ENCODE measurements around the gene HIPK4.

The HIPK4 gene

DNA sequence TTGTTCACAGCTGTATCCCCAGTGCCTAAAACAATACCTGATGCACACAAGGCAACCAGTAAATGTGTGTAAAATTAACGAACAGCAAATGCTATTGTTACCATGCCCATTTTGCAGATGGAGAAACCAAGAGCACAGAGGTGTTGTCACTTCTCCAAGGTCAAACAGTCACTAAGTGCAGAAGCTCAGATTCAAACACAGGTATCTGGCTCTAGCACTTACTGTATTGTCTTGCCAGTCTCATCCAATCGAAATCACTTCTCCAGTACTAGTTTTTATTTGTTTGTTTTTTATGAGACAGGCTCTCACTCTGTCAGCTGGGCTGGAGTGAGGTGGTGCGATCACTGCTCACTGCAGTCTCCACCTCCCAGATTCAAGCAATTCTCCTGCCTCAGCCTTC lies 27.8 kb downstream of the HIPK4 start:
- Histone ChIP-seq H2AFZ (ENCODE audit: low read length, unreplicated experiment) (no peak overlapping the region), H3K79me2 (ENCODE audit: control insufficient read depth, insufficient read depth, low read length, unreplicated experiment) (no peaks in the 10 kb centered on the region), H3K4me1 (ENCODE audit: control insufficient read depth, insufficient read depth, low read length, unreplicated experiment) (no peaks in the 10 kb centered on the region), H3K27ac (ENCODE audit: low read depth, low read length) (no peak overlapping the region), H3K27me3 (ENCODE audit: insufficient read depth, low read length) (no peaks in the 10 kb centered on the region), H3K4me3 (ENCODE audit: low read depth, low read length) (no peak overlapping the region), H3K36me3 (ENCODE audit: insufficient read depth, low read length) (no peaks in the 10 kb centered on the region)

GRCh38 chr19:40360708-40361241 lies 29.2 kb downstream of the HIPK4 start:
- H3K27ac ChIP-seq (ENCODE audit: low read depth, low read length), result no peak overlapping the region
- no peaks in the 10 kb centered on the region for H3K27me3 ChIP-seq (ENCODE audit: insufficient read depth, low read length)
- no peak overlapping the region for H3K4me3 ChIP-seq (ENCODE audit: low read depth, low read length)
- no peaks in the 10 kb centered on the region for H3K4me1 ChIP-seq (ENCODE audit: control insufficient read depth, insufficient read depth, low read length, unreplicated experiment)
- no peaks in the 10 kb centered on the region for H3K79me2 ChIP-seq (ENCODE audit: control insufficient read depth, insufficient read depth, low read length, unreplicated experiment)
- no peak overlapping the region for H2AFZ ChIP-seq (ENCODE audit: low read length, unreplicated experiment)
- H3K36me3 ChIP-seq (ENCODE audit: insufficient read depth, low read length), result no peaks in the 10 kb centered on the region

DNA sequence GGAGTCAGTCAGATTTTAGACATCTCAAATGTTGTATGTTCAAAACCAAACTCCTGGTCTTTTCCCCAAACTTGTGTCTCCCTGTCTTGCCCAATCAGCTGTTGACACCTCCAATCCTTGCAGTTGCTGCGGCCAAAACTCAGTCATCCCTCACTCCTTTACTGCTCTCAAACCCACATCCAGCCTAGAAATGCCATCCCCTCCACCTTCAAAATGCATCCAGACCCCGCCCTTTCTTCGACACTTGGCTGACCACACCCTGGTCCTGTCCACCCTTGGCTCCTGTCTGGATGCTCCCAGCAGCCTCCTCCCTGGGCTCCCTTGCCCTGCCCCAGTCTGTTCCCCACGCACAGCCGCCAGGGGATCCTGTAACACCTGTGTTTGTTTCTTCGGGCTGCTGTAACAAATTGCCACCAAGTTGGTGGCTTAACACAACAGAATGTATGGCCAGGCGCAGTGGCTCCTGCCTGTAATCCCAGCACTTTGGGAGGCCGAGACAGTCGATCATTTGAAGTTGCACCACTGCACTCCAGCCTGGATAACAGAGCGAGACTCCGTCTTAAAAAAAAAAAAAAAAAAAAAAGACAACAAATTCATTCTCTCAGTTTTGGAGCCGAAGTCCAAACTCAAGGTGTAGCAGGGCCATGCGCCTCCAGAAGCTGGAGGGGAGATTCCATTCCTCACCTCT lies 29.8 kb downstream of the HIPK4 start:
- no peak overlapping the region for H2AFZ ChIP-seq (ENCODE audit: low read length, unreplicated experiment)
- no peak overlapping the region for H3K27ac ChIP-seq (ENCODE audit: low read depth, low read length)
- no peaks in the 10 kb centered on the region for H3K4me1 ChIP-seq (ENCODE audit: control insufficient read depth, insufficient read depth, low read length, unreplicated experiment)
- no peaks in the 10 kb centered on the region for H3K36me3 ChIP-seq (ENCODE audit: insufficient read depth, low read length)
- no peaks in the 10 kb centered on the region for H3K27me3 ChIP-seq (ENCODE audit: insufficient read depth, low read length)
- no peaks in the 10 kb centered on the region for H3K79me2 ChIP-seq (ENCODE audit: control insufficient read depth, insufficient read depth, low read length, unreplicated experiment)
- H3K4me3 ChIP-seq (ENCODE audit: low read depth, low read length), result no peak overlapping the region

DNA sequence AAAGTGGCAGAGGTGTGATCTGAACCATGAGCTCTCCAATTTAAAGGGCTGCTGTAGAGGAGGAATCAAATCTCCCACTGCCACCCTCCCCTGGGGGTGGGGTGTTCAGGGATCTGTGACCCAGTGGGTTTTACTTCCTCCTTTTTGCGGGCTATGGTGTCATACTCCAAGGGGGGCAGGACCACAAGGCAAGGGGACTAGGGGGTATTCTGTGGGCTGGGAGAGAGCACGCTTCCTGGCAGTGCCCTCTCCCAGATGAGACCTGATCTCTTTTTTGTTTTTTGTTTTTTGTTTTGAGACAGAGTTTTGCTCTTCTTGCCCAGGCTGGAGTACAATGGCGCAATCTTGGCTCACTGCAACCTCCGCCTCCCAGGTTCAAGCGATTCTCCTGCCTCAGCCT lies 31.2 kb downstream of the HIPK4 start:
- H3K4me3 ChIP-seq (ENCODE audit: low read depth, low read length), result no peak overlapping the region

GRCh38 chr19:40357640-40358039 lies 32.3 kb downstream of the HIPK4 start:
- H3K36me3 ChIP-seq (ENCODE audit: insufficient read depth, low read length), result no peaks in the 10 kb centered on the region
- H3K79me2 ChIP-seq (ENCODE audit: control insufficient read depth, insufficient read depth, low read length, unreplicated experiment), result no peaks in the 10 kb centered on the region
- no peaks in the 10 kb centered on the region for H3K27me3 ChIP-seq (ENCODE audit: insufficient read depth, low read length)
- H3K27ac ChIP-seq (ENCODE audit: low read depth, low read length), result no peak overlapping the region
- no peak overlapping the region for H2AFZ ChIP-seq (ENCODE audit: low read length, unreplicated experiment)
- H3K4me3 ChIP-seq (ENCODE audit: low read depth, low read length), result no peak overlapping the region
- no peaks in the 10 kb centered on the region for H3K4me1 ChIP-seq (ENCODE audit: control insufficient read depth, insufficient read depth, low read length, unreplicated experiment)

More for the DNA sequence above, 31.2 kb downstream of the HIPK4 start:
- Histone ChIP-seq H3K36me3 (ENCODE audit: insufficient read depth, low read length) (no peaks in the 10 kb centered on the region), H3K4me1 (ENCODE audit: control insufficient read depth, insufficient read depth, low read length, unreplicated experiment) (no peaks in the 10 kb centered on the region), H3K27me3 (ENCODE audit: insufficient read depth, low read length) (no peaks in the 10 kb centered on the region), H2AFZ (ENCODE audit: low read length, unreplicated experiment) (no peak overlapping the region), H3K79me2 (ENCODE audit: control insufficient read depth, insufficient read depth, low read length, unreplicated experiment) (no peaks in the 10 kb centered on the region), H3K27ac (ENCODE audit: low read depth, low read length) (no peak overlapping the region)

DNA sequence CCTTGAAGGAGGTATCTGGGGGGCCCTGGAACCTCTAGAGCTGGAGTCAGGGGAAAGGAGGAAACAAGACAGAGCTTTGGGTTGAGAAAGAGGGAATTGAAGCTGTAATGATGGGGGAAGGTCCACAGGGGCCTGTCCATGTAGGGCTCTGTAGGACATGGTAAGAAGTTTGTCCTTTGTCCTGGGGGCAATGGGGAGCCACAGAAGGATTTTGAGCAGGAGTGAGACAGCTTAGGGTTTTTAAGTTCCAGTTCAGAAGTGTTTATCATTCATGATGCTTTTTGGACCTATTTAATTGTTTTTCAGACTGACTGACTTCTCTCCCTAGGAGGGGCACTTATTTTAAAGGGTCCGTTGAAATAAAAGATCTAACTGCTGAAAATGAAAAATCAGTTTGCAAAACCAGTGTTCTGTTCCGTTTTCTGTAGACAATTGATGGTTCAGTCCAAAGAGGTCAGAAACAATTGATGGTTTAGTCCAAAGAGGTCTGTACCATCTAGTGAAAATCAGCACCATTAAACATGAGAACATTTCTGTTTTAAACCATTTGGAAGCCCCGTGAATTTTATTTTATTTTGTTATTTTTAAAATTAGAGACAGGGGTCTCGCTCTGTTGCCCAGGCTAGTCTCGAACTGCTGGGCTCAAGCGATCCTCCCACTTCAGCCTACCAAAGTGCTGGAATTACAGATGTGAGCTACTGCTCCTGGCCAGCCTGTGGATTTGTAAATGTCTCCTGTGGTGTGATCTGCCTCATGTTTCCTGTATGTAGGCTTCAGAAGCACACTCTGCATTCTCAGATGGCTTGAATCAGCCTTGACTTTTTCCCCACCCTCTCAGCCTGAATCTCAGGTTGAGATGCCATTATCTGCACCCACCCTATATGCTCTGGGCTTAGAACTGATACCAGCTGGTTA lies 33.0 kb downstream of the HIPK4 start:
- Histone ChIP-seq H3K4me3 (ENCODE audit: low read depth, low read length) (no peak overlapping the region), H3K79me2 (ENCODE audit: control insufficient read depth, insufficient read depth, low read length, unreplicated experiment) (no peaks in the 10 kb centered on the region), H2AFZ (ENCODE audit: low read length, unreplicated experiment) (no peak overlapping the region), H3K4me1 (ENCODE audit: control insufficient read depth, insufficient read depth, low read length, unreplicated experiment) (no peaks in the 10 kb centered on the region), H3K27ac (ENCODE audit: low read depth, low read length) (no peak overlapping the region), H3K36me3 (ENCODE audit: insufficient read depth, low read length) (no peaks in the 10 kb centered on the region), H3K27me3 (ENCODE audit: insufficient read depth, low read length) (no peaks in the 10 kb centered on the region)

GRCh38 chr19:40355975-40356680 lies 33.9 kb downstream of the HIPK4 start:
- Histone ChIP-seq H2AFZ (ENCODE audit: low read length, unreplicated experiment) (no peak overlapping the region), H3K27ac (ENCODE audit: low read depth, low read length) (no peak overlapping the region), H3K27me3 (ENCODE audit: insufficient read depth, low read length) (no peaks in the 10 kb centered on the region), H3K4me3 (ENCODE audit: low read depth, low read length) (no peak overlapping the region), H3K4me1 (ENCODE audit: control insufficient read depth, insufficient read depth, low read length, unreplicated experiment) (no peaks in the 10 kb centered on the region), H3K79me2 (ENCODE audit: control insufficient read depth, insufficient read depth, low read length, unreplicated experiment) (peaks cover 2% of the 10 kb centered on the region), H3K36me3 (ENCODE audit: insufficient read depth, low read length) (no peaks in the 10 kb centered on the region)

DNA sequence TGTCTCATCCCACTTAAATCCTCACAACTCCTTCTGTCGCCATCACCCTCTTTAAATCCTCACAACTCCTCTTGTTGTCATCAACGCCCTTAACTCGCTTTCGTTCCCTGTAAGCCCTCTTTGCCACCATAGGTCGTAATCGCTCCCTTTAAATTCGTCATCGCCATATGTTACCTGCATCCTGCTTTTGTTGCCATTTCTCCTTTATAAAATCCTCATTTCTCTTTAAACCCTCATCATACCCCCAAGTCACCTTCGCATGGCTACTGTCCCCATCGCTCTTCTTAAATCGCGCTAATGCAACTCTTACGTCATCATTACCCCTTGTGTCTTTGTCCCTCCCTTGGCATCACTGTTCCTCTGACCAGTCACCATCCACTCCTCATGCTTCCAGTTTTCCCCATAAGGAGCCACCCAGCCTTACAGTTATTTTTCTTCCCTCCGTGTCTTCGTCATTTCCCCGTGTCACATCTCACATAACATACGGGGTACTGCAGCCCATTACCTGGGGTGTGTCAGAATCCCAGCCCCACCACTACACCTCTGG lies 40.9 kb downstream of the HIPK4 start:
- Histone ChIP-seq H3K36me3 (ENCODE audit: insufficient read depth, low read length) (no peaks in the 10 kb centered on the region), H3K27ac (ENCODE audit: low read depth, low read length) (peak overlapping the region; percentile 35), H3K4me1 (ENCODE audit: control insufficient read depth, insufficient read depth, low read length, unreplicated experiment) (peaks cover 3% of the 10 kb centered on the region), H2AFZ (ENCODE audit: low read length, unreplicated experiment) (peak overlapping the region; percentile 53), H3K27me3 (ENCODE audit: insufficient read depth, low read length) (no peaks in the 10 kb centered on the region), H3K4me3 (ENCODE audit: low read depth, low read length) (peak overlapping the region; percentile 91), H3K79me2 (ENCODE audit: control insufficient read depth, insufficient read depth, low read length, unreplicated experiment) (peaks cover 31% of the 10 kb centered on the region)

GRCh38 chr19:40348125-40348913 lies 41.7 kb downstream of the HIPK4 start, which contains the start of the genes C19orf47 and PLD3:
TSS of gene C19orf47 (minus strand) at chr19:40348397. CDS start at chr19:40341857, 6,540 bp downstream.
TSS of gene PLD3 (plus strand) at chr19:40348695. CDS start at chr19:40366484, 17,789 bp downstream.
- Histone ChIP-seq H3K4me1 (ENCODE audit: control insufficient read depth, insufficient read depth, low read length, unreplicated experiment) (peaks cover 3% of the 10 kb centered on the region), H3K79me2 (ENCODE audit: control insufficient read depth, insufficient read depth, low read length, unreplicated experiment) (peaks cover 31% of the 10 kb centered on the region), H3K27ac (ENCODE audit: low read depth, low read length) (peak within 1 kb of the TSS; percentile 35), H3K36me3 (ENCODE audit: insufficient read depth, low read length) (no peaks in the 10 kb centered on the region), H3K4me3 (ENCODE audit: low read depth, low read length) (peak within 1 kb of the TSS; percentile 91), H3K27me3 (ENCODE audit: insufficient read depth, low read length) (no peaks in the 10 kb centered on the region), H2AFZ (ENCODE audit: low read length, unreplicated experiment) (peak within 1 kb of the TSS; percentile 53)

All from ACC112 (cell line).